H1 (cell line): Measurements from ENCODE around the gene USP49.

ENCODE experiments used
- CEBPB ChIP-seq: IDR thresholded peaks from 2 replicates; pipeline ENCODE4 v1.6.1; 2012; ENCODE audit warnings: low read depth, low read length
- EZH2 ChIP-seq: fragments of 200-600 bp; sonication (generic); IDR thresholded peaks from 2 replicates; pipeline ENCODE4 v1.7.1; 2012; ENCODE audit warnings: low read depth, mild to moderate bottlenecking, moderate library complexity, low read length, inconsistent platforms; ENCODE audit not compliant: severe bottlenecking
- HDAC2 ChIP-seq, 2 experiments: fragments of 300-600 bp in 1 of 2; sonication (generic) in 1 of 2; IDR thresholded peaks; 2 replicates each; pipeline ENCODE4 v1.6.1; 2011 to 2012; ENCODE audit warnings: low read depth in 2 of 2, low read length in 2 of 2, mild to moderate bottlenecking in 2 of 2, moderate library complexity in 2 of 2, borderline replicate concordance in 1 of 2, inconsistent platforms in 1 of 2
- POLR2A ChIP-seq, 2 experiments: IDR thresholded peaks; 1 replicate in 1 of 2; 2 replicates in 1 of 2; pipeline ENCODE4 v1.6.1; 2011; ENCODE audit warnings: low read depth in 2 of 2, low read length in 2 of 2, mild to moderate bottlenecking in 2 of 2; ENCODE audit errors: control extremely low read depth in 1 of 2
- SIX5 ChIP-seq: IDR thresholded peaks from 2 replicates; pipeline ENCODE4 v1.6.1; 2011; ENCODE audit warnings: mild to moderate bottlenecking, low read depth, low read length
- TAF1 ChIP-seq: IDR thresholded peaks from 2 replicates; pipeline ENCODE4 v1.6.1; 2011; ENCODE audit warnings: mild to moderate bottlenecking, low read depth, low read length
- TEAD4 ChIP-seq: IDR thresholded peaks from 2 replicates; pipeline ENCODE4 v1.6.1; 2012; ENCODE audit warnings: low read depth, low read length, inconsistent platforms, mixed read lengths
- TF ChIP-seq, protein P1 (sequence below), 3 experiments: IDR thresholded peaks; 1 replicate in 2 of 3; 2 replicates in 1 of 3; pipeline versions ENCODE4 v1.5.1 to v1.6.1; 2011; ENCODE audit warnings: low read length in 3 of 3, mild to moderate bottlenecking in 3 of 3, inconsistent platforms in 2 of 3, low read depth in 1 of 3, moderate library complexity in 1 of 3; ENCODE audit not compliant: insufficient read depth in 1 of 3; ENCODE audit errors: control extremely low read depth in 1 of 3

DNA sequence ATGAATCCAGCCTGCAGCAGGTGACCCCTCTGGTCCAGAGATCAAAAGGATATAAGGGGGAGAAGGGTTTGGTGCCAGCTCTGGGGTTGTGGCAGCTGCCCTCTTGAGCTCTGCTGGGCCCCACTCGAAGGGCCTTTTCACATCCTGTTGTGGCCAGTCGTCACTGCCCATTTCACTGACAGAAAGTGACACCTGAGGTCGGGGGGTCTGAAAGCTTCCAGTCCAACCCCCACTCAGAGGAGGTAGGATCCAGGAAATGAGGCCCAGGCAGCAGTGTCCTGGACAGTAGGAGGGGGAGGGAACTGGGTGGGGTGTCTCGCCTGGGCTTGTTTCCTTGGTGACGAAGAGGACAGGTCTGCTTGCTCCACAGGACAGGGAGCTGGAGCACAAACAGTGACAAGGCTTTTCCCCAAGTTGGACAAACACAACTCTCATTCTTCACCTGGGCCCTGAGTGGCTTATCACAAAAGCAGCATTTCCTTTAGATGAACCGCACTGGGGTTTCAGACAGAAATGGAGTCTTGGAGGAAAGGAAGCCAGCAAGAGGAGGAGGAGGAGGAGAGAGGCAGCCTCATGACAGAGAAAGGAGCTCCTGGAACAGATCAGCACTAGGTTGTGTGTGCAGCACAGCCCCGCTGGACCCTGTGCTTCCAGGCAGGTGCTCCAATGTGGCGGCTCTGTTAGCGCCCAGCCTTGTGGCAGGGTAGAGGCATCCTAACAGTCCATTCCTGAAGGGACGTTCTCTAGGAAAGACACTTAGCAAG, 126.4 kb downstream of the USP49 start:
- no peak for TF ChIP-seq CEBPB
- TF ChIP-seq POLR2A (IDR thresholded peaks at IDR 0.05; ENCODE audit: control extremely low read depth in 1 of 2, low read depth in 2 of 2, low read length in 2 of 2): no peak
- no peak for TF ChIP-seq SIX5
- TF ChIP-seq, protein P1, sequence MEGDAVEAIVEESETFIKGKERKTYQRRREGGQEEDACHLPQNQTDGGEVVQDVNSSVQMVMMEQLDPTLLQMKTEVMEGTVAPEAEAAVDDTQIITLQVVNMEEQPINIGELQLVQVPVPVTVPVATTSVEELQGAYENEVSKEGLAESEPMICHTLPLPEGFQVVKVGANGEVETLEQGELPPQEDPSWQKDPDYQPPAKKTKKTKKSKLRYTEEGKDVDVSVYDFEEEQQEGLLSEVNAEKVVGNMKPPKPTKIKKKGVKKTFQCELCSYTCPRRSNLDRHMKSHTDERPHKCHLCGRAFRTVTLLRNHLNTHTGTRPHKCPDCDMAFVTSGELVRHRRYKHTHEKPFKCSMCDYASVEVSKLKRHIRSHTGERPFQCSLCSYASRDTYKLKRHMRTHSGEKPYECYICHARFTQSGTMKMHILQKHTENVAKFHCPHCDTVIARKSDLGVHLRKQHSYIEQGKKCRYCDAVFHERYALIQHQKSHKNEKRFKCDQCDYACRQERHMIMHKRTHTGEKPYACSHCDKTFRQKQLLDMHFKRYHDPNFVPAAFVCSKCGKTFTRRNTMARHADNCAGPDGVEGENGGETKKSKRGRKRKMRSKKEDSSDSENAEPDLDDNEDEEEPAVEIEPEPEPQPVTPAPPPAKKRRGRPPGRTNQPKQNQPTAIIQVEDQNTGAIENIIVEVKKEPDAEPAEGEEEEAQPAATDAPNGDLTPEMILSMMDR (IDR thresholded peaks at IDR 0.05; ENCODE audit: control extremely low read depth in 1 of 3, insufficient read depth in 1 of 3, low read depth in 1 of 3, low read length in 3 of 3): no peak
- no peak for TF ChIP-seq EZH2
- no peak for TF ChIP-seq TEAD4
- no peak for TF ChIP-seq HDAC2 (IDR thresholded peaks at IDR 0.05; ENCODE audit: borderline replicate concordance in 1 of 2, low read depth in 2 of 2, low read length in 2 of 2)
- TF ChIP-seq TAF1: no peak
